GM23338 (cell line): ENCODE data around the gene ARHGAP36. TPM values are rescaled to one million over a fixed set of nuclear protein-coding genes. Genes with fewer than 3 reads are reported as not detected.

Experiments
- ATAC-seq: fragments of 200-7000 bp; cut with Tn5 transposase; 3 replicates; pipeline ENCODE4 v1.9.1; 2020
- DNase-seq: peaks from one replicate; pipeline ENCODE4 v3.0.0-alpha.2; 2015; ENCODE audit warnings: low spot score
- H2AFZ ChIP-seq: fragments of 200-600 bp; sonication (generic); 2 replicates; pipeline ENCODE4 v1.8.0; 2016; ENCODE audit warnings: antibody characterized with exemption, mild to moderate bottlenecking, moderate library complexity
- H3F3A ChIP-seq: fragments of 200-600 bp; sonication (generic); replicated peaks from 2 replicates; pipeline ENCODE4 v1.8.0; 2017; ENCODE audit warnings: antibody characterized with exemption, mixed run types, low read depth
- H3K27ac ChIP-seq: fragments of 200-600 bp; sonication (generic); 2 replicates; pipeline ENCODE4 v1.6.1; 2016; ENCODE audit warnings: low read depth
- H3K27me3 ChIP-seq: fragments of 200-600 bp; sonication (generic); 2 replicates; pipeline ENCODE4 v1.8.0; 2016; ENCODE audit warnings: mild to moderate bottlenecking, mixed run types, moderate library complexity; ENCODE audit not compliant: insufficient read depth
- H3K36me3 ChIP-seq: fragments of 200-600 bp; sonication (generic); 2 replicates; pipeline ENCODE4 v1.8.0; 2016; ENCODE audit warnings: mild to moderate bottlenecking; ENCODE audit not compliant: insufficient read depth
- H3K4me1 ChIP-seq: fragments of 200-600 bp; sonication (generic); 2 replicates; pipeline ENCODE4 v1.8.0; 2016; ENCODE audit warnings: mild to moderate bottlenecking, moderate library complexity; ENCODE audit not compliant: insufficient read depth
- H3K4me2 ChIP-seq: fragments of 200-600 bp; sonication (generic); 2 replicates; pipeline ENCODE4 v1.7.1; 2017; ENCODE audit warnings: mixed run types
- H3K4me3 ChIP-seq: fragments of 200-600 bp; sonication (generic); 2 replicates; pipeline ENCODE4 v1.6.1; 2016; ENCODE audit warnings: mixed run types
- H3K79me2 ChIP-seq: fragments of 200-600 bp; sonication (generic); replicated peaks from 2 replicates; pipeline ENCODE4 v1.8.0; 2017; ENCODE audit warnings: mild to moderate bottlenecking; ENCODE audit not compliant: insufficient read depth
- H3K9me2 ChIP-seq: fragments of 200-600 bp; sonication (generic); 2 replicates; pipeline ENCODE4 v1.8.0; 2017; ENCODE audit not compliant: insufficient read depth
- H4K20me1 ChIP-seq: fragments of 200-600 bp; sonication (generic); replicated peaks from 2 replicates; pipeline ENCODE4 v1.8.0; 2017; ENCODE audit warnings: mild to moderate bottlenecking; ENCODE audit not compliant: insufficient read depth
- H3K27ac Mint-ChIP-seq: 2 replicates; pipeline ENCODE4 v1.8.0; 2020; ENCODE audit warnings: inconsistent platforms, mild to moderate bottlenecking, moderate library complexity, mixed read lengths
- H3K27me3 Mint-ChIP-seq: 3 replicates; pipeline ENCODE4 v1.8.0; 2022; ENCODE audit warnings: low read depth, mild to moderate bottlenecking, moderate library complexity, mixed read lengths, inconsistent platforms; ENCODE audit not compliant: insufficient read depth, poor library complexity
- H3K36me3 Mint-ChIP-seq: 3 replicates; pipeline ENCODE4 v1.8.0; 2021; ENCODE audit warnings: low read depth, mild to moderate bottlenecking, inconsistent platforms, moderate library complexity, mixed read lengths
- H3K4me1 Mint-ChIP-seq: 3 replicates; pipeline ENCODE4 v1.8.0; 2020; ENCODE audit warnings: mild to moderate bottlenecking, inconsistent platforms, mixed read lengths
- H3K4me3 Mint-ChIP-seq: 3 replicates; pipeline ENCODE4 v1.8.0; 2021; ENCODE audit warnings: moderate library complexity, mild to moderate bottlenecking, inconsistent platforms, mixed read lengths
- H3K9me3 Mint-ChIP-seq: 3 replicates; pipeline ENCODE4 v1.8.0; 2020; ENCODE audit warnings: moderate library complexity, mild to moderate bottlenecking, inconsistent platforms, mixed read lengths
- CREB1 ChIP-seq: fragments of 250-450 bp; sonication (Bioruptor Pico); IDR thresholded peaks from 2 replicates; pipeline ENCODE4 v1.5.0; 2020; ENCODE audit warnings: low read depth, mild to moderate bottlenecking, moderate library complexity
- ETS1 ChIP-seq: IDR thresholded peaks from 2 replicates; pipeline ENCODE4 v1.6.1; 2016; ENCODE audit warnings: antibody characterized with exemption
- EZH2 ChIP-seq: fragments of 200-600 bp; sonication (generic); IDR thresholded peaks from one replicate; pipeline ENCODE4 v1.8.0; 2017; ENCODE audit warnings: antibody characterized with exemption, mild to moderate bottlenecking, low read depth; ENCODE audit not compliant: unreplicated experiment
- EZH2phosphoT487 ChIP-seq: fragments of 200-600 bp; sonication (generic); IDR thresholded peaks from one replicate; pipeline ENCODE4 v1.8.1; 2018; ENCODE audit warnings: antibody characterized with exemption; ENCODE audit not compliant: unreplicated experiment
- JUNB ChIP-seq: IDR thresholded peaks from one replicate; pipeline ENCODE4 v1.6.1; 2016; ENCODE audit warnings: antibody characterized with exemption; ENCODE audit not compliant: unreplicated experiment
- NANOG ChIP-seq: IDR thresholded peaks from 2 replicates; pipeline ENCODE4 v1.6.1; 2016; ENCODE audit warnings: antibody characterized with exemption, borderline replicate concordance
- STAT1 ChIP-seq: IDR thresholded peaks from one replicate; pipeline ENCODE4 v1.6.1; 2016; ENCODE audit warnings: antibody characterized with exemption; ENCODE audit not compliant: unreplicated experiment
- ZNF331 ChIP-seq: fragments of 250-450 bp; sonication (Bioruptor Pico); IDR thresholded peaks from 2 replicates; pipeline ENCODE4 v1.5.0; 2020; ENCODE audit warnings: low read depth, mild to moderate bottlenecking, moderate library complexity
- polyA plus RNA-seq: library from polyadenylated mRNA; unstranded; fragments of >200 nt; fragmentation: Nextera tagmentation; extraction: Ambion mirVana; gene quantifications from 2 replicates; pipeline ENCODE4 v1.2.1, GENCODE V29; 2016
- total RNA-seq: library from RNA; depleted of rRNA; stranded (reverse); fragments of >200 nt; shearing (Covaris generic); gene quantifications from 2 replicates; pipeline ENCODE4 v1.2.3, GENCODE V29; 2014
- TF ChIP-seq, protein P1 (sequence below), 2 experiments: fragments of 200-600 bp in 1 of 2; sonication (generic) in 1 of 2; conservative IDR thresholded peaks; 2 replicates each; pipeline versions ENCODE4 v1.5.1 to v1.6.1; 2016 to 2017; ENCODE audit warnings: antibody characterized with exemption in 2 of 2, low read depth in 2 of 2, mild to moderate bottlenecking in 2 of 2, moderate library complexity in 1 of 2

Gene ARHGAP36
- total and polyA plus RNA-seq, 2 experiments from 2014 or later, result 0.21 TPM; not detected in 1

- TF ChIP-seq CREB1 (CRISPR knock-in tag) (no peak), NANOG (no peak), JUNB (no peak), STAT1 (no peak), ETS1 (no peak)
- H3K27me3 Mint-ChIP-seq, result peaks cover 3% of the 10 kb centered on the region
These were observed 17.4 kb upstream of the ARHGAP36 start for GRCh38 chrX:131040781-131041180.

GRCh38 chrX:131041667-131042066 is 16.5 kb upstream of the ARHGAP36 start:
- H3K27me3 ChIP-seq, result no peaks in the 10 kb centered on the region
- no peak overlapping the region for H3K27ac ChIP-seq
- no peak overlapping the region for H3K4me2 ChIP-seq
- Mint-ChIP-seq H3K27ac (no peak overlapping the region), H3K4me1 (peaks cover 14% of the 10 kb centered on the region), H3K4me3 (no peak overlapping the region), H3K9me3 (no peaks in the 10 kb centered on the region), H3K27me3 (peaks cover 3% of the 10 kb centered on the region), H3K36me3 (no peaks in the 10 kb centered on the region)
- no peak overlapping the region for H3K4me3 ChIP-seq
- no peaks in the 10 kb centered on the region for H3F3A ChIP-seq
- no peaks in the 10 kb centered on the region for H3K9me2 ChIP-seq
- no peaks in the 10 kb centered on the region for H3K36me3 ChIP-seq
- DNase-seq, result no peak
- TF ChIP-seq JUNB (no peak), CREB1 (CRISPR knock-in tag) (no peak), EZH2phosphoT487 (no peak), ZNF331 (CRISPR knock-in tag) (no peak), ETS1 (no peak), STAT1 (no peak), NANOG (no peak), EZH2 (no peak)
- TF ChIP-seq, protein P1, sequence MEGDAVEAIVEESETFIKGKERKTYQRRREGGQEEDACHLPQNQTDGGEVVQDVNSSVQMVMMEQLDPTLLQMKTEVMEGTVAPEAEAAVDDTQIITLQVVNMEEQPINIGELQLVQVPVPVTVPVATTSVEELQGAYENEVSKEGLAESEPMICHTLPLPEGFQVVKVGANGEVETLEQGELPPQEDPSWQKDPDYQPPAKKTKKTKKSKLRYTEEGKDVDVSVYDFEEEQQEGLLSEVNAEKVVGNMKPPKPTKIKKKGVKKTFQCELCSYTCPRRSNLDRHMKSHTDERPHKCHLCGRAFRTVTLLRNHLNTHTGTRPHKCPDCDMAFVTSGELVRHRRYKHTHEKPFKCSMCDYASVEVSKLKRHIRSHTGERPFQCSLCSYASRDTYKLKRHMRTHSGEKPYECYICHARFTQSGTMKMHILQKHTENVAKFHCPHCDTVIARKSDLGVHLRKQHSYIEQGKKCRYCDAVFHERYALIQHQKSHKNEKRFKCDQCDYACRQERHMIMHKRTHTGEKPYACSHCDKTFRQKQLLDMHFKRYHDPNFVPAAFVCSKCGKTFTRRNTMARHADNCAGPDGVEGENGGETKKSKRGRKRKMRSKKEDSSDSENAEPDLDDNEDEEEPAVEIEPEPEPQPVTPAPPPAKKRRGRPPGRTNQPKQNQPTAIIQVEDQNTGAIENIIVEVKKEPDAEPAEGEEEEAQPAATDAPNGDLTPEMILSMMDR (conservative IDR thresholded peaks at IDR 0.05; ENCODE audit: low read depth in 2 of 2), result no peak
- no peak for ATAC-seq
- peaks cover 5% of the 10 kb centered on the region; the same call in 1 of the 2 replicates for H3K4me1 ChIP-seq
- H3K79me2 ChIP-seq, result no peaks in the 10 kb centered on the region
- no peaks in the 10 kb centered on the region for H4K20me1 ChIP-seq
- H2AFZ ChIP-seq, result no peak overlapping the region

More at GRCh38 chrX:131040781-131041180, 17.4 kb upstream of the ARHGAP36 start:
- no peak overlapping the region for H3K4me2 ChIP-seq
- no peaks in the 10 kb centered on the region for H3K9me3 Mint-ChIP-seq
- no peaks in the 10 kb centered on the region for H3K36me3 Mint-ChIP-seq
- H3K27me3 ChIP-seq, result no peaks in the 10 kb centered on the region
- no peak for ATAC-seq
- H3K4me3 ChIP-seq, result no peak overlapping the region
- H3F3A ChIP-seq, result no peaks in the 10 kb centered on the region
- no peaks in the 10 kb centered on the region for H3K9me2 ChIP-seq
- no peak overlapping the region for H2AFZ ChIP-seq
- peaks cover 5% of the 10 kb centered on the region; the same call in 2 of the 3 replicates for H3K4me1 Mint-ChIP-seq
- no peaks in the 10 kb centered on the region for H3K79me2 ChIP-seq
- H3K27ac Mint-ChIP-seq, result no peak overlapping the region
- no peak overlapping the region for H3K4me3 Mint-ChIP-seq
- no peak for DNase-seq
- H3K4me1 ChIP-seq, result no peaks in the 10 kb centered on the region
- H3K36me3 ChIP-seq, result no peaks in the 10 kb centered on the region
- no peaks in the 10 kb centered on the region for H4K20me1 ChIP-seq
- H3K27ac ChIP-seq, result no peak overlapping the region
